Urinary bladder (tissue), 4 donors: Measurements from ENCODE around the gene GNG3. TPM values are rescaled to one million over a fixed set of nuclear protein-coding genes. Genes with fewer than 3 reads are reported as not detected.
"Not testable (repeated sequence)": the region's sequence is repeated elsewhere in the genome, so short reads cannot be mapped to it uniquely, and the experiment has no call there.

Experiments
- DNase-seq: peaks from one replicate; pipeline ENCODE4 v3.0.0-alpha.2; 2015; ENCODE audit errors: extremely low spot score
- H3K27ac ChIP-seq: one replicate; pipeline ENCODE4 v1.5.1; 2013; ENCODE audit warnings: low read depth, mild to moderate bottlenecking, moderate library complexity
- H3K36me3 ChIP-seq: one replicate; pipeline ENCODE4 v1.6.1; 2013; ENCODE audit warnings: mild to moderate bottlenecking, moderate library complexity; ENCODE audit not compliant: insufficient read depth
- H3K4me1 ChIP-seq: one replicate; pipeline ENCODE4 v1.6.1; 2013; ENCODE audit warnings: mild to moderate bottlenecking, moderate library complexity; ENCODE audit not compliant: insufficient read depth
- H3K4me3 ChIP-seq: one replicate; pipeline ENCODE4 v1.5.1; 2013; ENCODE audit warnings: low read depth, low read length
- WGBS: extraction: QIAGEN DNeasy Blood & Tissue Kit; methylation state at CpG from one replicate; pipeline ENCODE4 v1.1.7; 2013; 5-methylcytosine and 5-hydroxymethylcytosine counted together
- polyA plus RNA-seq: library from polyadenylated mRNA; stranded (reverse); fragments of 200-250 nt; gene quantifications from one replicate; pipeline ENCODE4 v1.2.3, GENCODE V29; 2013
- total RNA-seq: library from RNA; depleted of rRNA; stranded (reverse); fragments of >200 nt; gene quantifications from one replicate; pipeline ENCODE4 v1.2.3, GENCODE V29; 2014
- donor health status: healthy with polysubstance abuse.
- donor health status: healthy.

GNG3 gene
- total and polyA plus RNA-seq, 2 donors = 0.37 to 0.96 TPM

- no peak for DNase-seq
- 80% methylated on average over 6 of the region's 6 CpGs for WGBS
- Histone ChIP-seq H3K4me3 (no peak overlapping the region), H3K27ac (no peak overlapping the region), H3K4me1 (no peaks in the 10 kb centered on the region), H3K36me3 (no peaks in the 10 kb centered on the region)
These were observed 30.3 kb upstream of the GNG3 start for GRCh38 chr11:62677156-62677555.

- 80% methylated on average over 15 of the region's 15 CpGs for WGBS
- Histone ChIP-seq H3K4me1 (no peaks in the 10 kb centered on the region), H3K27ac (no peak overlapping the region), H3K4me3 (no peak overlapping the region), H3K36me3 (no peaks in the 10 kb centered on the region)
- no peak for DNase-seq
These were observed 29.8 kb upstream of the GNG3 start for GRCh38 chr11:62677714-62678113.

GRCh38 chr11:62678433-62678769 is 29.1 kb upstream of the GNG3 start:
- Histone ChIP-seq H3K36me3 (no peaks in the 10 kb centered on the region), H3K27ac (peak overlapping the region; percentile 82), H3K4me1 (no peaks in the 10 kb centered on the region), H3K4me3 (peak overlapping the region; percentile 88)
- 3% methylated on average over 16 of the region's 16 CpGs for WGBS
- DNase-seq = no peak

GRCh38 chr11:62678770-62679696 is 28.4 kb upstream of the GNG3 start, which contains the start of gene UBXN1:
UBXN1 (minus strand) TSS chr11:62679073; CDS start chr11:62678923, 150 bp downstream.
- Histone ChIP-seq H3K27ac (peak within 1 kb of the TSS; percentile 82), H3K4me1 (no peaks in the 10 kb centered on the region), H3K36me3 (no peaks in the 10 kb centered on the region), H3K4me3 (peak within 1 kb of the TSS; percentile 88)
- DNase-seq = peak; percentile 78
- WGBS = 5% methylated on average over 55 of the region's 55 CpGs

- 47% methylated on average over 4 of the region's 4 CpGs for WGBS
- Histone ChIP-seq H3K27ac (no peak overlapping the region), H3K4me3 (no peak overlapping the region), H3K36me3 (no peaks in the 10 kb centered on the region), H3K4me1 (no peaks in the 10 kb centered on the region)
- no peak for DNase-seq
These were observed 26.6 kb upstream of the GNG3 start for GRCh38 chr11:62680825-62681240.

GRCh38 chr11:62682518-62682917 is 25.0 kb upstream of the GNG3 start:
- no peak for DNase-seq
- 88% methylated on average over 7 of the region's 7 CpGs for WGBS
- Histone ChIP-seq H3K36me3 (no peaks in the 10 kb centered on the region), H3K27ac (no peak overlapping the region), H3K4me3 (no peak overlapping the region), H3K4me1 (no peaks in the 10 kb centered on the region)

GRCh38 chr11:62687508-62688396 is 19.7 kb upstream of the GNG3 start:
- no peak for DNase-seq
- Histone ChIP-seq H3K4me3 (peak overlapping the region; percentile 38), H3K4me1 (no peaks in the 10 kb centered on the region), H3K27ac (no peak overlapping the region), H3K36me3 (peaks cover 7% of the 10 kb centered on the region)
- 38% methylated on average over 74 of the region's 74 CpGs for WGBS

- H3K36me3 ChIP-seq = peaks cover 7% of the 10 kb centered on the region
- DNase-seq = no peak
- peak overlapping the region; percentile 13 for H3K4me3 ChIP-seq
- WGBS = 37% methylated on average over 1 of the region's 1 CpG
- no peaks in the 10 kb centered on the region for H3K4me1 ChIP-seq
- H3K27ac ChIP-seq = no peak overlapping the region
These were observed 19.0 kb upstream of the GNG3 start for GRCh38 chr11:62688491-62688890.

GRCh38 chr11:62689421-62690183 is 17.9 kb upstream of the GNG3 start, which contains the start of gene LRRN4CL:
LRRN4CL (minus strand) TSS chr11:62689530; CDS start chr11:62688508, 1,022 bp downstream.
- Histone ChIP-seq H3K4me1 (no peaks in the 10 kb centered on the region), H3K27ac (peak within 1 kb of the TSS; percentile 28), H3K4me3 (peak within 1 kb of the TSS; percentile 13), H3K36me3 (peaks cover 7% of the 10 kb centered on the region)
- no peak for DNase-seq
- 24% methylated on average over 11 of the region's 11 CpGs for WGBS

GRCh38 chr11:62693624-62694023 is 13.9 kb upstream of the GNG3 start:
- H3K27ac ChIP-seq, DNase-seq, H3K4me3 ChIP-seq, H3K36me3 ChIP-seq, H3K4me1 ChIP-seq: not testable (repeated sequence)
- WGBS = 74% methylated on average over 4 of the region's 4 CpGs

- H3K36me3 ChIP-seq = peaks cover 7% of the 10 kb centered on the region
- H3K4me3 ChIP-seq = no peak overlapping the region
- no peak for DNase-seq
- H3K4me1 ChIP-seq = no peaks in the 10 kb centered on the region
- WGBS = 47% methylated on average over 14 of the region's 14 CpGs
- no peak overlapping the region for H3K27ac ChIP-seq
These were observed 12.9 kb upstream of the GNG3 start for GRCh38 chr11:62694455-62695167.

- H3K36me3 ChIP-seq = no peaks in the 10 kb centered on the region
- no peak overlapping the region for H3K27ac ChIP-seq
- H3K4me3 ChIP-seq = no peak overlapping the region
- no peak for DNase-seq
- H3K4me1 ChIP-seq = no peaks in the 10 kb centered on the region
- WGBS = 93% methylated on average over 11 of the region's 11 CpGs
These were observed 5.2 kb upstream of the GNG3 start for GRCh38 chr11:62702246-62702645.
